Measurements from ENCODE around the gene OR10G2. TPM values are rescaled to one million over a fixed set of nuclear protein-coding genes. Genes with fewer than 3 reads are reported as not detected.

The OR10G2 gene
- total and polyA plus RNA-seq, 2 experiments from 2014 or later = not detected

DNA sequence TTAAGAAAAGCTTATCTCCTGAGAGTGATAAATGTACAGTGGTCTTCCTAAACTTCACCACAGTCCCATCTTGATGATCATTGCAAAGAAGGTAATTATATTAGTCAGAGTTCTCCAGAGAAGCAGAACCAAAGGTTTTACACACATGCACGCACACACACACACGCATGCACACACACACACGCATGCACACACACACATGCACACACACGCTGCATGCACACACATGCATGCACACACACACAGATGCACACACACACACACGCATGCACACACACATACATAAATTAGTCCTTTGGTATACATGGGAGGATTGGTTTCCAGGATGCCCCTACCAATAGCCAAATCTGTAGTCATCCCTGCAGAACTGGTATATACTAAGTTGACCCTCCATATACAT, 19.5 kb upstream of the OR10G2 start (continued):
- TF ChIP-seq, protein P1, sequence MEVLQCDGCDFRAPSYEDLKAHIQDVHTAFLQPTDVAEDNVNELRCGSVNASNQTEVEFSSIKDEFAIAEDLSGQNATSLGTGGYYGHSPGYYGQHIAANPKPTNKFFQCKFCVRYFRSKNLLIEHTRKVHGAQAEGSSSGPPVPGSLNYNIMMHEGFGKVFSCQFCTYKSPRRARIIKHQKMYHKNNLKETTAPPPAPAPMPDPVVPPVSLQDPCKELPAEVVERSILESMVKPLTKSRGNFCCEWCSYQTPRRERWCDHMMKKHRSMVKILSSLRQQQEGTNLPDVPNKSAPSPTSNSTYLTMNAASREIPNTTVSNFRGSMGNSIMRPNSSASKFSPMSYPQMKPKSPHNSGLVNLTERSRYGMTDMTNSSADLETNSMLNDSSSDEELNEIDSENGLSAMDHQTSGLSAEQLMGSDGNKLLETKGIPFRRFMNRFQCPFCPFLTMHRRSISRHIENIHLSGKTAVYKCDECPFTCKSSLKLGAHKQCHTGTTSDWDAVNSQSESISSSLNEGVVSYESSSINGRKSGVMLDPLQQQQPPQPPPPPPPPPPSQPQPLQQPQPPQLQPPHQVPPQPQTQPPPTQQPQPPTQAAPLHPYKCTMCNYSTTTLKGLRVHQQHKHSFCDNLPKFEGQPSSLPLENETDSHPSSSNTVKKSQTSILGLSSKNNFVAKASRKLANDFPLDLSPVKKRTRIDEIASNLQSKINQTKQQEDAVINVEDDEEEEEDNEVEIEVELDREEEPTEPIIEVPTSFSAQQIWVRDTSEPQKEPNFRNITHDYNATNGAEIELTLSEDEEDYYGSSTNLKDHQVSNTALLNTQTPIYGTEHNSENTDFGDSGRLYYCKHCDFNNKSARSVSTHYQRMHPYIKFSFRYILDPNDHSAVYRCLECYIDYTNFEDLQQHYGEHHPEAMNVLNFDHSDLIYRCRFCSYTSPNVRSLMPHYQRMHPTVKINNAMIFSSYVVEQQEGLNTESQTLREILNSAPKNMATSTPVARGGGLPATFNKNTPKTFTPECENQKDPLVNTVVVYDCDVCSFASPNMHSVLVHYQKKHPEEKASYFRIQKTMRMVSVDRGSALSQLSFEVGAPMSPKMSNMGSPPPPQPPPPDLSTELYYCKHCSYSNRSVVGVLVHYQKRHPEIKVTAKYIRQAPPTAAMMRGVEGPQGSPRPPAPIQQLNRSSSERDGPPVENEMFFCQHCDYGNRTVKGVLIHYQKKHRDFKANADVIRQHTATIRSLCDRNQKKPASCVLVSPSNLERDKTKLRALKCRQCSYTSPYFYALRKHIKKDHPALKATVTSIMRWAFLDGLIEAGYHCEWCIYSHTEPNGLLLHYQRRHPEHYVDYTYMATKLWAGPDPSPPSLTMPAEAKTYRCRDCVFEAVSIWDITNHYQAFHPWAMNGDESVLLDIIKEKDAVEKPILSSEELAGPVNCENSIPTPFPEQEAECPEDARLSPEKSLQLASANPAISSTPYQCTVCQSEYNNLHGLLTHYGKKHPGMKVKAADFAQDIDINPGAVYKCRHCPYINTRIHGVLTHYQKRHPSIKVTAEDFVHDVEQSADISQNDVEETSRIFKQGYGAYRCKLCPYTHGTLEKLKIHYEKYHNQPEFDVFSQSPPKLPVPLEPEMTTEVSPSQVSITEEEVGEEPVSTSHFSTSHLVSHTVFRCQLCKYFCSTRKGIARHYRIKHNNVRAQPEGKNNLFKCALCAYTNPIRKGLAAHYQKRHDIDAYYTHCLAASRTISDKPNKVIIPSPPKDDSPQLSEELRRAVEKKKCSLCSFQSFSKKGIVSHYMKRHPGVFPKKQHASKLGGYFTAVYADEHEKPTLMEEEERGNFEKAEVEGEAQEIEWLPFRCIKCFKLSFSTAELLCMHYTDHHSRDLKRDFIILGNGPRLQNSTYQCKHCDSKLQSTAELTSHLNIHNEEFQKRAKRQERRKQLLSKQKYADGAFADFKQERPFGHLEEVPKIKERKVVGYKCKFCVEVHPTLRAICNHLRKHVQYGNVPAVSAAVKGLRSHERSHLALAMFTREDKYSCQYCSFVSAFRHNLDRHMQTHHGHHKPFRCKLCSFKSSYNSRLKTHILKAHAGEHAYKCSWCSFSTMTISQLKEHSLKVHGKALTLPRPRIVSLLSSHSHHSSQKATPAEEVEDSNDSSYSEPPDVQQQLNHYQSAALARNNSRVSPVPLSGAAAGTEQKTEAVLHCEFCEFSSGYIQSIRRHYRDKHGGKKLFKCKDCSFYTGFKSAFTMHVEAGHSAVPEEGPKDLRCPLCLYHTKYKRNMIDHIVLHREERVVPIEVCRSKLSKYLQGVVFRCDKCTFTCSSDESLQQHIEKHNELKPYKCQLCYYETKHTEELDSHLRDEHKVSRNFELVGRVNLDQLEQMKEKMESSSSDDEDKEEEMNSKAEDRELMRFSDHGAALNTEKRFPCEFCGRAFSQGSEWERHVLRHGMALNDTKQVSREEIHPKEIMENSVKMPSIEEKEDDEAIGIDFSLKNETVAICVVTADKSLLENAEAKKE (CRISPR knock-in tag; IDR thresholded peaks at IDR 0.05) = no peak

DNA sequence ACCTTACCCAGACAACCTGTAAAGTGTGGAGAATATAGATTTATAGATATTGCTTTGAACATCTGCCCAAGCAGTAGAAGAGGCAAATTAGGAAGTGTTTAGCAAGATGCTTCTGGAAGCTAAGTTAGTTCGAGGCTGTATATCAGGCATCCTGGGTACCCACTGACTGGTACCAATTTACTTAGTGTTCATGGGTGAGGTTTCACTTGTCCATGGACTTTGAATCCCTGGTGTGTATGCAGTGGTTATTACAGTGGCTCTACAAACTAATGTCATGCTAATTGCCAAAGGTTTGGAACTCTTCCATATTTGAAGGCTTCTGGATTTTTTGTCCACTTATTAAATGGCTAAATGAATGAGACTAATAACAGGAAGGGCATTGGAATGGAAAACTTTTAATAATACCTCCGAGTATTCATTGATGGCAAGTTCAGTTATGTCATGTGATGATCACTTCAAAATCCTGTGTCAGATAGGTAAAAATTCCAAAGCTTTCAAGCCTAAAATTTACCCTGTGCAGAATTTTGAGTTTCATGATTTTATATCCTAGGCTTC, 18.7 kb upstream of the OR10G2 start, which contains the start of gene OR4E2:
Gene OR4E2, plus strand, starts transcription at position 505 of the 555 bp plus-strand sequence. CDS start 11,248 bp downstream, outside the sequence.
- no peaks in the 10 kb centered on the region for H3K9me3 Mint-ChIP-seq
- no peaks in the 10 kb centered on the region for H3K79me2 ChIP-seq (replicated peaks; ENCODE audit: insufficient read depth)
- 0 out of 2 replicates have a peak, but pooled peaks cover 5% of the 10 kb centered on the region for H3K4me1 ChIP-seq (ENCODE audit: insufficient read depth)
- ATAC-seq (no peak), DNase-seq (ENCODE audit: low spot score) (no peak)
- no peak within 1 kb of the TSS for H3K27ac ChIP-seq (ENCODE audit: low read depth)
- peaks cover 10% of the 10 kb centered on the region for H3K9me2 ChIP-seq (ENCODE audit: insufficient read depth)
- H3K27ac Mint-ChIP-seq = no peak within 1 kb of the TSS
- no peak within 1 kb of the TSS for H2AFZ ChIP-seq
- no peaks in the 10 kb centered on the region for H3K27me3 Mint-ChIP-seq (ENCODE audit: insufficient read depth, low read depth, poor library complexity)
- no peaks in the 10 kb centered on the region for H4K20me1 ChIP-seq (replicated peaks; ENCODE audit: insufficient read depth)
- no peak within 1 kb of the TSS for H3K4me3 Mint-ChIP-seq
- H3K36me3 ChIP-seq (ENCODE audit: insufficient read depth) = no peaks in the 10 kb centered on the region
- TF ChIP-seq, protein P2, sequence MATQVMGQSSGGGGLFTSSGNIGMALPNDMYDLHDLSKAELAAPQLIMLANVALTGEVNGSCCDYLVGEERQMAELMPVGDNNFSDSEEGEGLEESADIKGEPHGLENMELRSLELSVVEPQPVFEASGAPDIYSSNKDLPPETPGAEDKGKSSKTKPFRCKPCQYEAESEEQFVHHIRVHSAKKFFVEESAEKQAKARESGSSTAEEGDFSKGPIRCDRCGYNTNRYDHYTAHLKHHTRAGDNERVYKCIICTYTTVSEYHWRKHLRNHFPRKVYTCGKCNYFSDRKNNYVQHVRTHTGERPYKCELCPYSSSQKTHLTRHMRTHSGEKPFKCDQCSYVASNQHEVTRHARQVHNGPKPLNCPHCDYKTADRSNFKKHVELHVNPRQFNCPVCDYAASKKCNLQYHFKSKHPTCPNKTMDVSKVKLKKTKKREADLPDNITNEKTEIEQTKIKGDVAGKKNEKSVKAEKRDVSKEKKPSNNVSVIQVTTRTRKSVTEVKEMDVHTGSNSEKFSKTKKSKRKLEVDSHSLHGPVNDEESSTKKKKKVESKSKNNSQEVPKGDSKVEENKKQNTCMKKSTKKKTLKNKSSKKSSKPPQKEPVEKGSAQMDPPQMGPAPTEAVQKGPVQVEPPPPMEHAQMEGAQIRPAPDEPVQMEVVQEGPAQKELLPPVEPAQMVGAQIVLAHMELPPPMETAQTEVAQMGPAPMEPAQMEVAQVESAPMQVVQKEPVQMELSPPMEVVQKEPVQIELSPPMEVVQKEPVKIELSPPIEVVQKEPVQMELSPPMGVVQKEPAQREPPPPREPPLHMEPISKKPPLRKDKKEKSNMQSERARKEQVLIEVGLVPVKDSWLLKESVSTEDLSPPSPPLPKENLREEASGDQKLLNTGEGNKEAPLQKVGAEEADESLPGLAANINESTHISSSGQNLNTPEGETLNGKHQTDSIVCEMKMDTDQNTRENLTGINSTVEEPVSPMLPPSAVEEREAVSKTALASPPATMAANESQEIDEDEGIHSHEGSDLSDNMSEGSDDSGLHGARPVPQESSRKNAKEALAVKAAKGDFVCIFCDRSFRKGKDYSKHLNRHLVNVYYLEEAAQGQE (IDR thresholded peaks at IDR 0.05; ENCODE audit: unreplicated experiment) = no peak
- no peak for TF ChIP-seq EZH2 (IDR thresholded peaks at IDR 0.05; ENCODE audit: low read depth, unreplicated experiment)
- peaks cover 8% of the 10 kb centered on the region for H3K4me1 Mint-ChIP-seq
- H3K4me2 ChIP-seq = no peak within 1 kb of the TSS
- H3K36me3 Mint-ChIP-seq (ENCODE audit: low read depth) = no peaks in the 10 kb centered on the region
- H3K4me3 ChIP-seq = no peak within 1 kb of the TSS
- no peaks in the 10 kb centered on the region for H3K27me3 ChIP-seq (ENCODE audit: insufficient read depth)
- no peaks in the 10 kb centered on the region for H3F3A ChIP-seq (replicated peaks; ENCODE audit: low read depth)

Data from GM23338 (cell line).